GM12872 (cell line): ENCODE data around the gene MMP24OS.

Experiments
- TF ChIP-seq, protein P1 (sequence below): IDR thresholded peaks from 3 replicates; pipeline ENCODE4 v1.5.1; 2011; ENCODE audit warnings: low read depth, mild to moderate bottlenecking, low read length, moderate library complexity; ENCODE audit not compliant: insufficient read depth

The MMP24OS gene

GRCh38 chr20:35238735-35239134, 39.2 kb downstream of the MMP24OS start:
- TF ChIP-seq, protein P1, sequence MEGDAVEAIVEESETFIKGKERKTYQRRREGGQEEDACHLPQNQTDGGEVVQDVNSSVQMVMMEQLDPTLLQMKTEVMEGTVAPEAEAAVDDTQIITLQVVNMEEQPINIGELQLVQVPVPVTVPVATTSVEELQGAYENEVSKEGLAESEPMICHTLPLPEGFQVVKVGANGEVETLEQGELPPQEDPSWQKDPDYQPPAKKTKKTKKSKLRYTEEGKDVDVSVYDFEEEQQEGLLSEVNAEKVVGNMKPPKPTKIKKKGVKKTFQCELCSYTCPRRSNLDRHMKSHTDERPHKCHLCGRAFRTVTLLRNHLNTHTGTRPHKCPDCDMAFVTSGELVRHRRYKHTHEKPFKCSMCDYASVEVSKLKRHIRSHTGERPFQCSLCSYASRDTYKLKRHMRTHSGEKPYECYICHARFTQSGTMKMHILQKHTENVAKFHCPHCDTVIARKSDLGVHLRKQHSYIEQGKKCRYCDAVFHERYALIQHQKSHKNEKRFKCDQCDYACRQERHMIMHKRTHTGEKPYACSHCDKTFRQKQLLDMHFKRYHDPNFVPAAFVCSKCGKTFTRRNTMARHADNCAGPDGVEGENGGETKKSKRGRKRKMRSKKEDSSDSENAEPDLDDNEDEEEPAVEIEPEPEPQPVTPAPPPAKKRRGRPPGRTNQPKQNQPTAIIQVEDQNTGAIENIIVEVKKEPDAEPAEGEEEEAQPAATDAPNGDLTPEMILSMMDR: no peak

DNA sequence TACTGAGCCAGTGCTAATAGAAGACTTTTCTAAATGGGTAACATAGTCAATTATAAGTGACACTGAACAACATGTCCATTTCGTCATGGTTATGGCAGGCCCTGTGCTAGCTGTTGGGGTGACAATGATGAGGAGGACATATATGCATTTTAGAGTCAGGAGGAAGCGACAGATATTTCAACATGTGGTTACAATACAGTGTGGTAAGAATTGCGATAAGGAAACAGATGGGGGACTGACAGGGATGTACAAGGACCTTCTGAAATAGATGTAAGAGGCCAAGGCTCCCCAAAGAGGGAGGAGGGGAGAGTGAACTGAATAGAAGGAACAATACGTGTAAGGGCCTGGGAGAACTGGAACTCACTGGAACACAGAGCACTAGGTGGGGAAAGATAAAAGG, 39.8 kb downstream of the MMP24OS start:
- TF ChIP-seq, protein P1: no peak

GRCh38 chr20:35237486-35237885, 40.4 kb downstream of the MMP24OS start:
- TF ChIP-seq, protein P1: no peak

GRCh38 chr20:35235881-35236280, 42.0 kb downstream of the MMP24OS start:
- TF ChIP-seq, protein P1: no peak

- TF ChIP-seq, protein P1: no peak
These were observed 45.3 kb downstream of the MMP24OS start for GRCh38 chr20:35232575-35232974.

- TF ChIP-seq, protein P1: no peak
These were observed 50.8 kb downstream of the MMP24OS start for GRCh38 chr20:35226884-35227681.
